CD4-positive, alpha-beta T cell treated with Interleukin-12 subunit alpha and Interleukin-12 subunit beta, for 1 hour (primary cell): ENCODE measurements around the gene DPP6.

Source experiments
- DNase-seq: peaks from one replicate; pipeline ENCODE4 v3.0.0-alpha.2; 2020

Gene DPP6

DNA sequence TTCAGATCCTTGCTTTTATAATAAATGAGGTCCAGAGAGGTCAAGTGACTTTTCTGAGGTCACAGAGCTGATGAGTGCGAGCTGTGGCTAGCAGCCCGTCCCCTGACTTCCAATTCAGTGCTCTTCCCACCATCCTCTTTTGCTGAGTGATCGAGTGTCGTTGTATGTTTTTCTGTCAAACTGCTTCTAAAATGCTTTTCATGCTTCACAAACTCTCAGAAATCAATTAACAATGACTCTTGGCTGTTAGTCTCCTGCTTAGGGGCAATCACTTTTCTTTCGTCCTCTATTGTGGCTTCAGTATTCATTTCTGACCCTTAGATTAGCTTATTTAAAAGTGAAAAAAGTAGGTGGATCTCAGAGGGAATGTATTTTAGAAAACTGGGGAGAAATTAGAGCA lies 423.7 kb downstream of the DPP6 start:
- DNase-seq: no peak

GRCh38 chr7:154480817-154481216 lies 428.6 kb downstream of the DPP6 start:
- no peak for DNase-seq

DNA sequence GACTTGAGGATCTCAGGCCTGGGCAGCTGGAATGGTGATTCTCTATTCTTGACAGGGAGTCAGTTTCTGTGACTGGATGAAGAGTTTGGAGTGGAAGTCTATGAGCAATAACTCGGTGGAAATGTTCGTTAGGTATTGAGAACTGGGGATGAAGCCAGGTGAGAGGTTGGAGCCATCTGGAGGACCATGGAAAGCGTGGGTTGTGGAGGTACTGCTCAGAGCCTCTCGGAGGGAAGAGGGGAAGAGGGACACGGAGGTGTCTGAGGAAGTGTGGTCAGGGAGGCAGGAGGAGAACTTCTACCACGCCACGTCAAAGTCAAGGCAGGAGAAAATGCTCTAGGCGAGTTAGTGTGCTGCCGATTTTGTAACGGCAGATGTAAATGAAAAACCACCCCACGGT lies 430.7 kb downstream of the DPP6 start:
- no peak for DNase-seq

DNA sequence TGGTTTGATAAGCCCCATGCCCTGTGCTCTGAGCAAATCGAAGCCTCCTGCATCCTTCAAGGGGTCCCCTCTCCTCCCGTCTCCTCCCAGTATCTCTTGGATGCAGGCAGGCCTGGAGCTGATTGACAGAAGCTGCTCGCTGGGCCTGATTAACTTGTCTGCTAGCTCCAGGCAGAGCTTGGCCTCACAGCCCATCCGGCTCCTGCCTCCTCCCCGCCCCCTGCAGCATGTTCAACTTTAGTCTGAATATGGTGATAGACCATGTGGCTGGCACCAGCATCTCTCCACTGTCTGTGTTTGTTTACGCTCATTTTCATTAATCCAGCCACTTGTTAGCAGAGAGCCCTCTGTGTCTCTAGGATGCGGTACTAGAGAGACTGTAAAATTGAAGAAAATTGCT lies 432.2 kb downstream of the DPP6 start:
- no peak for DNase-seq

- DNase-seq: no peak
Measured at GRCh38 chr7:154484943-154485342, 432.7 kb downstream of the DPP6 start.

GRCh38 chr7:154489897-154490296 lies 437.7 kb downstream of the DPP6 start:
- DNase-seq: no peak

GRCh38 chr7:154493594-154493993 lies 441.4 kb downstream of the DPP6 start:
- no peak for DNase-seq

DNA sequence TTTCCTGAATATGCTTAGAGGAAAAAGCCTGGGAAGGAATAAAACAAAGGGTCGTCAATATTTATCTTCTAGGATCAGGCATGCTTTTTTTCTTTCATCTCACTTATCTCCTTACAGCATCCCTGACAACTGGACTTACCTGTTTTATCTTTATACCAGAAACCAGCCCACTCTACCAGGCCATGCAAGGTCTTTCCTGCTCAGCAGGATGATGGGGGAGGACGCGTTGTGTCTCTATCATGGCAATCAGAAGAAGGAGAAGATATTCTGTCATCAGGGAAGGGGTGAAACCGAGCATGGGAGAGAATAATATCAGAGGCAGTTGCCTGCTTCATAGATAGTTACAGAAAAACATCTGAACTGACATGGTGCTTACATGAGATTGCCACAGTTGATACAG lies 445.6 kb downstream of the DPP6 start:
- DNase-seq: no peak

GRCh38 chr7:154503962-154504550 lies 451.9 kb downstream of the DPP6 start:
- DNase-seq: peak; percentile 7

DNA sequence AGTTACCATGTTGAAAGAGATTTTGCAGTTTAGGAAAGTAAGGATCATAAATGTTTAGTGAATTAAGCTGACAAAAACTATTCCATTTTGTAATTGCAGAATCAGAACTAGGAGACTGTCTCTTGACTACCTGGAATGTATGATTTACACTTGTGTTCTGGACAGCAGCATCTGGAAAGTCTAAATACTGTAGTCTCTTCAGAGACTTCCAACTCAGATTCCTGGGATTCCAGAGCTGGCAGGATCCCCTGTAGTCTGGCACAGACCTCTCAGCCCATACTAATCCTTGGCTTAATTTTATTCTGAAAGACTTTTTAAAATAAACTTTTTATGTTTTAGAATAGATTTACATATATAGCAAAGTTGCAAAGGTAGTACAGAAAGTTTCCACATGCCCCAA lies 452.7 kb downstream of the DPP6 start:
- no peak for DNase-seq

- no peak for DNase-seq
Measured at GRCh38 chr7:154505362-154505761, 453.2 kb downstream of the DPP6 start.

GRCh38 chr7:154509192-154509591 lies 457.0 kb downstream of the DPP6 start:
- DNase-seq: no peak

DNA sequence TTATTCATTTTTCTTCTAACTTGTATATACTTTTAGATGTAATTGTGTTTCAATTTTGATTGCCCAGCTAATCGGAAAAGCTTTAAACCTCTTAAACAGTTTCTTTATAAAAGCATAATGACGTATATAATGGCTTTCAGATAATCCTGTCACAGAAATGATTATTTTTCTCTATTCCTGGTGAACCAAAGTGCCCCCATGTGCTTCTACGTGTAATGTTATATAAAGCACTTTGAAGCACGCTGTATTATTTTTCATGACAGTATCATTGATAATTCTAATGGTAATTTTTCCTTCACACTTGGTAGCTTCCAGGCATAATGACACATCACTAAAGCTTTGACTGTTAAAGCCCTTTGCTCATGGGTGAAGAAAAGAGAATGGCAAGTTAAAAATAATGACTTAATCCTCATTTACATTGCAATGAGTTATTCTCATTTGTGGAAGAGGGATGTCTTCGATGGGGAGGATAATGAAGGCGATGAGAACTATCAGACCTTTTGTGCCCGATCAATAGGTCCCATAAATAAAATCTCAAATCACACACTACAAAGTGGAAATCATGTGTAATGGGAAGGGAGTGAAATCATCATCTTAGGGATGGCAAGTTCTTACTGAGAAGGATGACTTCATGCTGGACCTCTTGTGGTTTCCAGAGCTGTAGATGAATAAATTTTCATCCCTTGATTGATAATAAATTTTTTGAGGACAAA lies 460.1 kb downstream of the DPP6 start:
- no peak for DNase-seq

DNA sequence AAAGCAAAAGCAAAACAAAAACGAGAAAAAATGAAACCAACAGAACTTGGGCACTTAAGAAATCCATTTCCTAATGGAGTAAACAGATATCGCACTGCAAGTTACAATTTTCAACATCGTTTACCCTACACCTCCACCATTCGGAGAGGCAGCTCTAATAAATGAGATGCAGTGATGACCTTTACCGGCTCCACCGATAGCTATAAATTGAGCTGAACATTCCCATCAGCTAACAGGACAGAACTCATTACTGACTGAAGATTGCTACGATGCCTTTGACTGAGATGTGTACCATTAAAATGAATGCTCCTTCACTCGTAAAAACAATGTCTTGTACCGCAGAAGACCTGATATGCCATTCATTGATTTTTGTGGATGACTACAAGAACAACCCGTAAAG lies 465.6 kb downstream of the DPP6 start:
- no peak for DNase-seq

- DNase-seq: no peak
Measured at GRCh38 chr7:154519229-154519628, 467.0 kb downstream of the DPP6 start.

- no peak for DNase-seq
Measured at GRCh38 chr7:154530136-154530535, 477.9 kb downstream of the DPP6 start.

DNA sequence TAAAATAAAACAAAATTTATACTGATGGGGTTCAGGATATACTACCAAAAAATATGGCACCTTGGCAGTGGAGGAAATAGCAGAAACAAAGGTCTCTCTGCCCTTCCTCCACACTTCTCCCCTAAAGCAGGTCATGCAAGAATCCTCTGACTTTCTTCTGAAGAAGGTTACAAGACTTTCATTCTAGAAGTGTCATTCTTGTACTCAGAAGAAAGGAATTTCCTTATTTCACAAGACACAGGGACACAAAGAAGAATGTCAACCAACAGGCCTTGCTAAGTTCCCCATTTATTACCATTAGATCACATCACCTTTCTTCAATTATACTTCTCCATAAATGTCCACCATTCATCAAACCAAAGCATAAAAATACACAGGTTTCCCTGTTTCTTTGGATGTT lies 480.6 kb downstream of the DPP6 start:
- DNase-seq: no peak

GRCh38 chr7:154540596-154540995 lies 488.4 kb downstream of the DPP6 start:
- no peak for DNase-seq

- no peak for DNase-seq
Measured at GRCh38 chr7:154541606-154542005, 489.4 kb downstream of the DPP6 start.

DNA sequence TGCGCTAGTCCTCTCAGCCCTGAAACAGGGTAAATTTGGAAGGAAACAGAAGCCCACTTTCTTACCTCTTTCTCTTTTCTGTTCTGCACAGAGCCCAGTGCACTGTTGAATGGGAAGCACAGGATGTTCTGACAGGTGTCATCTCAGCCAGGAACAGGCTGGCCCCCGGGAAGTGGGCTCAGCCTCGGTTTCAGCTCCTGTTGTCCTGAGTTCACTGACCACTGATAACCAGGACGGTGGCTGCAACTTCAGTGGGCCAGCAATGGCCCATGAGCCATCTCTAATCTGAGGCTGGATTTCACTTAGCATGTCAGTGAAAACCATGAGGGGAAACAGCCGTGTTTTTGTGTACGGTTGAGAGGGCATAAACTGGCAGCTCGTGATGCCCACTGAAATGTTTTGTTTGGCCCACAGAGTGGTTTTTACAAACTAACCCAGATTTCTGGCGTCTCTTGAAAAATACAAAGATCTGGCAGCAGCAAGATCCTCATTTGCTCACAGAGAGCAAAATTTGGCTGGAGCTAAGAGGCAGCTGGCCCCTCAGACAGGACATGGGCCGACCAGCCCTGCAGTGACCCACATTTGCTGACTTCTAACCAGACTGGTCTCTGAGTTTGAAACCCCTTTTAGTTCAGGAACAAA lies 494.9 kb downstream of the DPP6 start:
- no peak for DNase-seq

- DNase-seq: no peak
Measured at GRCh38 chr7:154553711-154554265, 501.6 kb downstream of the DPP6 start.

- DNase-seq: no peak
Measured at GRCh38 chr7:154559454-154559853, 507.3 kb downstream of the DPP6 start.

- no peak for DNase-seq
Measured at GRCh38 chr7:154564676-154565075, 512.5 kb downstream of the DPP6 start.

- no peak for DNase-seq
Measured at GRCh38 chr7:154566877-154567276, 514.7 kb downstream of the DPP6 start.
